GM10248 (cell line): ENCODE measurements around the gene CBLB.

Source experiments
- CTCF ChIA-PET: fragments of 300-600 bp; sonication (Branson Sonifier 250); formaldehyde crosslinking; extraction: SDS; loops from one replicate; lab custom pipeline; 2021; ENCODE audit warnings: antibody characterized with exemption; lab: Yijun Ruan, JAX
- POLR2A ChIA-PET: fragments of 350-650 bp; sonication (Branson Sonifier 250); formaldehyde crosslinking; extraction: SDS; loops from one replicate; lab custom pipeline; 2020; ENCODE audit warnings: antibody characterized with exemption; lab: Yijun Ruan, JAX
- DNase-seq: peaks from one replicate; pipeline ENCODE4 v3.0.0; 2012; ENCODE audit errors: extremely low spot score
- TF ChIP-seq, protein P1 (sequence below): IDR thresholded peaks from 2 replicates; pipeline ENCODE4 v1.5.1; 2012; ENCODE audit warnings: mild to moderate bottlenecking, low read depth; ENCODE audit errors: extremely low read depth, missing control alignments, control extremely low read depth

The CBLB gene

DNA sequence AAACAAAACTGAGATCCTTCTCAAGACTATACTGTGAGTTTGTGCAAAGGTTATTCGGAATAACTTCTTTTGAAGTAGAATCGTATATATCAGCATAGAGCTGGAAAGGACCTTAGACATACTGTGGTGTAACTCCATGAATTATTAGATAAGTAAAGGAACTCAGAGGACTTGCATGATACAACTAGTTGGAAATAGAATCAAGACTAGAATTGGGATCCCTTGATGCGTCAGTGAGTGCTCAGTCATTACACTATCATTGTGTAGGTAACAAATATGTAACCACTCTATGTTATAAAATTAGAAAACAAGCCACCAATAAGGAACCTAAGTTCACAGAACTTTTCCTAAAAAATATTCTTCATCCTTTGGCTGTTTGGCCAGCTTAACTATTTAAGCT lies 61.1 kb downstream of the CBLB start:
- TF ChIP-seq, protein P1, sequence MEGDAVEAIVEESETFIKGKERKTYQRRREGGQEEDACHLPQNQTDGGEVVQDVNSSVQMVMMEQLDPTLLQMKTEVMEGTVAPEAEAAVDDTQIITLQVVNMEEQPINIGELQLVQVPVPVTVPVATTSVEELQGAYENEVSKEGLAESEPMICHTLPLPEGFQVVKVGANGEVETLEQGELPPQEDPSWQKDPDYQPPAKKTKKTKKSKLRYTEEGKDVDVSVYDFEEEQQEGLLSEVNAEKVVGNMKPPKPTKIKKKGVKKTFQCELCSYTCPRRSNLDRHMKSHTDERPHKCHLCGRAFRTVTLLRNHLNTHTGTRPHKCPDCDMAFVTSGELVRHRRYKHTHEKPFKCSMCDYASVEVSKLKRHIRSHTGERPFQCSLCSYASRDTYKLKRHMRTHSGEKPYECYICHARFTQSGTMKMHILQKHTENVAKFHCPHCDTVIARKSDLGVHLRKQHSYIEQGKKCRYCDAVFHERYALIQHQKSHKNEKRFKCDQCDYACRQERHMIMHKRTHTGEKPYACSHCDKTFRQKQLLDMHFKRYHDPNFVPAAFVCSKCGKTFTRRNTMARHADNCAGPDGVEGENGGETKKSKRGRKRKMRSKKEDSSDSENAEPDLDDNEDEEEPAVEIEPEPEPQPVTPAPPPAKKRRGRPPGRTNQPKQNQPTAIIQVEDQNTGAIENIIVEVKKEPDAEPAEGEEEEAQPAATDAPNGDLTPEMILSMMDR: no peak
- ChIA-PET POLR2A (no interaction called here), CTCF (interaction anchor here (1.3 to 1.8 kb wide), 3 partner anchors 9 to 75 kb away, joined by 3 to 4 read pairs (median 3); no protein-coding TSS in a partner anchor)
- DNase-seq: no peak

DNA sequence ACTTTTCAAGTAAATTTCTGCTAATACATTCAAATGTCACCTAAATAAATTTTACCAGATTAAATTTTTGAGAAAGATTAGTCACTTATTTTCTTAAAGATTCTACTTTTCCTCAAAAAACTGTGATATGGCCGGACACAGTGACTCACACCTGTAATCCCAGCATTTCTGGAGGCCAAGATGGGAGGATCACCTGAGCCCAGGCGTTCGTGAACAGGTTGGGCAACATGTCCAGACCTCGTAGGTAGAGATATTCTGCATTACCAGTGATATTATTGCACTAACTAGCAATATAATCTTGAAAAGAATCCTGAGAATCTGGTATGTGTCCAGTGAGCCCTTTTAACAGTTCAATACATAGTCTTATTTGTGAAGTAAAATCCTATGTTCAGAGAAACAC lies 61.7 kb downstream of the CBLB start:
- POLR2A ChIA-PET: no interaction called here
- CTCF ChIA-PET: interaction anchor here (1.4 kb wide), 1 partner anchor 75 kb away, joined by 3 read pairs; no protein-coding TSS in a partner anchor
- TF ChIP-seq, protein P1: no peak
- DNase-seq: no peak

DNA sequence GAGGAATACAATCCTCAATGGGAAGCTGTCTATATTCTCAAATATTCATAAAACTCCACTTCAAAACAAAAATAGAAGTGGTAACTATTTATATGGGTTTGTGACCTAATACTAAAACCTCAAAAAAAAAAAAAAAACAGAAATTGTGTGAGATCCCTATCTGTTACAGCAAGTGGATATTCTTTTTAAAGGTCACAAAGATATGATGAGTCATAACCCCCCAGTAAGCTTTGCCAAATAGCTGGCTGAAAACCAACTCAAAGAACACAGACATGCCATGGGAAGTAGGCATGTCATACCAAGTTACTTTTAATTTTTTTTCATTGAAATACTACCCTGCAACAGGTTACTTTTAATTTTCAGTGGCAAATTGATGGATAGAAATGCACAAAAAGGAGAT lies 62.5 kb downstream of the CBLB start:
- CTCF ChIA-PET: no interaction called here
- POLR2A ChIA-PET: no interaction called here
- TF ChIP-seq, protein P1: no peak
- DNase-seq: peak; percentile 18

DNA sequence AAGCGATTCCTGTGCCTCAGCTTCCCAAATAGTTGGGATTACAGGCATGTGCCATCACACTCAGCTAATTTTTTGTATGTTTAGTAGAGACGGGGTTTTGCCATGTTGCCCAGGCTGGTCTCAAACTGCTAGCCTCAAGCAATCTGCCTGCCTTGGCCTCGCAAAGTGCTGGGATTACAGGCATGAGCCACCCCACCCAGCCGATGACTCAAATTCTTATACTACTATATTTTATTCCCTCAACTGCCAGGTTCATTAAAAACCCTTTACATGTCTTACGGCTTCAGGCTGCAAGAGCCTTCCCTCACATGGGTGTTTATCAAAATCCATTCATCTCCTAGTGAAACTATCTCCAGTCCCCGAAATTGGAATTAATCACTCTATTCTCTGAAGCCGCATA lies 63.4 kb downstream of the CBLB start:
- TF ChIP-seq, protein P1: no peak
- CTCF ChIA-PET: interaction anchor here (1.5 kb wide), 1 partner anchor 23 kb away, joined by 4 read pairs; no protein-coding TSS in a partner anchor
- POLR2A ChIA-PET: no interaction called here
- no peak for DNase-seq

DNA sequence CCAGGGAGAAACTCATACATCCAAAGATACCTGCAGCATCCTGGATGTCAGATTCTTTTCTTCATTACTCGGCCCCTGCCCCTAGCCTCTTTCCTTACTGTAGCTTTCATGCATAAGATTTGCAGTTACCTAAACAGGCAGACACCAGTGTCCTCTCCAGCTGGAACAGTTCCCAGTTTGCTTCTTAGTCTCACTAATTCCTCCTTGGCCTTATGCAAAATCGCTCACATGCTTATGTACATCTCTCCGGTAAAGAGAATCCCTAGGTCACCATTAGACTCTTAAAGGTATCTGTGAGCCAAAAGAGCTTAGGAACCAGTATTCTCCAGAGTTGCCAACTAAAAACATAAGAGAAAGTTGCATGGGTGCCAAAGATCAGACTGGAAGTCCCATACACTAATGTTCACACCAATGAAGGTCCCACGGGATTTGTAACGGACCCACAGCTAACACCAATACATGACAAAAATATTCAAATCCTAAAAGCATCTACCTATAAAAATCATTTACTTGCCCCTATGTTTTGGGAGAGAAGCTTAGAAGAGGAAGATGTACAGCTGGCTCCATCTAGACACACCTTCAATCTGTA lies 66.6 kb downstream of the CBLB start:
- ChIA-PET CTCF (interaction anchor here (0.8 to 3.4 kb wide), 6 partner anchors 8 to 55 kb away, joined by 3 to 12 read pairs (median 4); no protein-coding TSS in a partner anchor), POLR2A (interaction anchor here (1.2 to 1.5 kb wide), 2 partner anchors 22 to 29 kb away, joined by 3 to 4 read pairs; no protein-coding TSS in a partner anchor)
- TF ChIP-seq, protein P1: no peak
- DNase-seq: no peak

DNA sequence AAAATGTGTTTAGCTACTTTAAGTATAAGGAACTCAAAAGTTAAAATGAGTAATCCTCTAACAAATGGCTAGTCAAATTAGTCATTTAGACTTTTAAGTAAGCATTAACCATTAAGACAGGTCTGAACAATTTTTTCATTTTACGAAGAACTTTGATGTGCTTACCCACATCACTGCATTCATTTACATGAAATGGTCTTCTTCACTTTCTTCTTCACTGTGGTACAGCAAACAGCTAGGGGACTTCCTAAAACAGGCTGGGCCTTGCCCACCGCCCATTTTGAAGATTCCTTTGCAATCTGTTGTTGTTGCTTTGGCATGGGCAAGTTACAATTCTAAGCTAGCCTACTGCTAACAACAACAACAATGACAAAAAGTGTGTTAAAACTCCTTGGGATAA lies 67.4 kb downstream of the CBLB start:
- ChIA-PET CTCF (interaction anchor here (0.8 to 3.4 kb wide), 4 partner anchors 9 to 22 kb away, joined by 3 to 12 read pairs (median 6); no protein-coding TSS in a partner anchor), POLR2A (interaction anchor here (1.5 kb wide), 1 partner anchor 23 kb away, joined by 4 read pairs; no protein-coding TSS in a partner anchor)
- DNase-seq: no peak
- TF ChIP-seq, protein P1: no peak
